ENCODE data around the gene FAM13C.

- TF ChIP-seq CTCF (IDR thresholded peaks at IDR 0.05; ENCODE audit: borderline replicate concordance, extremely low read depth, low read length, poor library complexity, severe bottlenecking) (no peak), EZH2 (IDR thresholded peaks at IDR 0.05; ENCODE audit: borderline replicate concordance, low read depth, low read length, severe bottlenecking) (no peak)
Observed at GRCh38 chr10:59216178-59216869, 146.0 kb downstream of the FAM13C start.

Data from DND-41 (cell line).